K562 (cell line): Measurements from ENCODE around the gene SYT7. TPM values are rescaled to one million over a fixed set of nuclear protein-coding genes. Genes with fewer than 3 reads are reported as not detected.
A peak's percentile ranks its signal among the peaks of the same experiment; 100 is the strongest.

Source experiments
- CHD4 ChIP-seq: fragments of 200-600 bp; sonication (generic); IDR thresholded peaks from 3 replicates; pipeline ENCODE4 v1.6.1; 2012; ENCODE audit warnings: low read depth, mild to moderate bottlenecking, mixed read lengths, low read length, inconsistent platforms; ENCODE audit not compliant: insufficient read depth, insufficient replicate concordance, poor library complexity, severe bottlenecking
- CTCF ChIP-seq, 3 experiments: IDR thresholded peaks in 2 of 3; conservative IDR thresholded peaks in 1 of 3; 2 replicates each; pipeline ENCODE4 v1.5.1; 2011 to 2012; ENCODE audit warnings: low read length in 3 of 3, mild to moderate bottlenecking in 3 of 3, control low read depth in 2 of 3, improper control_type of control experiment in 1 of 3, inconsistent platforms in 1 of 3, low read depth in 1 of 3, mixed read lengths in 1 of 3, moderate library complexity in 1 of 3; ENCODE audit not compliant: insufficient read depth in 2 of 3
- EGR1 ChIP-seq: fragments of 450-650 bp; conservative IDR thresholded peaks from 2 replicates; pipeline ENCODE4 v1.6.1; 2017; ENCODE audit warnings: mild to moderate bottlenecking
- HLTF ChIP-seq: fragments of 450-650 bp; IDR thresholded peaks from 2 replicates; pipeline ENCODE4 v1.6.1; 2016
- MLLT1 ChIP-seq, 2 experiments: fragments of 450-650 bp; IDR thresholded peaks; 2 replicates each; pipeline ENCODE4 v1.6.1; 2016
- PHB ChIP-seq: fragments of 250-450 bp; sonication (Bioruptor Pico); IDR thresholded peaks from 2 replicates; pipeline ENCODE4 v1.5.0; 2021
- RAD21 ChIP-seq, 2 experiments: fragments of 250-450 bp in 1 of 2; fragments of 450-650 bp in 1 of 2; sonication (Bioruptor Pico) in 1 of 2; formaldehyde crosslinking in 1 of 2; IDR thresholded peaks in 1 of 2; conservative IDR thresholded peaks in 1 of 2; 2 replicates each; pipeline versions ENCODE4 v1.4.0 to v1.8.0; 2020 to 2022; ENCODE audit warnings: mild to moderate bottlenecking in 2 of 2, moderate library complexity in 1 of 2
- REST ChIP-seq, 2 experiments: fragments of 450-650 bp; formaldehyde crosslinking in 1 of 2; IDR thresholded peaks; 2 replicates each; pipeline versions ENCODE4 v1.4.0 to v1.6.1; 2014 to 2020; ENCODE audit warnings: mild to moderate bottlenecking in 2 of 2, borderline replicate concordance in 1 of 2, low read depth in 1 of 2
- SMC3 ChIP-seq: conservative IDR thresholded peaks from 2 replicates; pipeline ENCODE4 v1.6.1; 2011; ENCODE audit warnings: low read depth, low read length, improper control_type of control experiment; ENCODE audit not compliant: insufficient read depth
- STAG1 ChIP-seq: sonication (generic); formaldehyde crosslinking; IDR thresholded peaks from 2 replicates; pipeline ENCODE4 v1.5.0; 2020; ENCODE audit warnings: missing genetic modification reagents, borderline replicate concordance
- TFAP4 ChIP-seq: sonication (generic); formaldehyde crosslinking; IDR thresholded peaks from 2 replicates; pipeline ENCODE4 v1.8.0; 2022; ENCODE audit warnings: missing genetic modification reagents, mild to moderate bottlenecking, moderate library complexity, borderline replicate concordance
- XRCC5 ChIP-seq: fragments of 200-400 bp; formaldehyde crosslinking; IDR thresholded peaks from 2 replicates; pipeline ENCODE4 v1.6.1; 2017; ENCODE audit warnings: low read depth, mild to moderate bottlenecking, low read length
- polyA plus RNA-seq, 8 experiments: library from polyadenylated mRNA; depleted of rRNA in 4 of 8; stranded (reverse) in 5 of 8; unstranded in 3 of 8; fragments of >200 nt; fragmentation: Nextera tagmentation in 2 of 8; fragmentation: Illumina TruSeq in 1 of 8; extraction: Ambion mirVana in 2 of 8; extraction: Trizol in 1 of 8; gene quantifications; 2 replicates each; pipeline versions ENCODE4 v1.2.1 to v1.2.3, GENCODE V29; 2011 to 2014; ENCODE audit warnings: inconsistent platforms in 1 of 8, missing spikeins in 1 of 8
- total RNA-seq, 7 experiments: library from RNA; depleted of rRNA in 6 of 7; stranded (reverse); fragments of >200 nt in 6 of 7; fragmentation: Illumina TruSeq in 2 of 7; extraction: Trizol in 2 of 7; gene quantifications; 2 replicates each; pipeline versions ENCODE4 v1.2.1 to v1.2.3, GENCODE V29; 2011 to 2021; ENCODE audit warnings: low replicate concordance in 1 of 7

The SYT7 gene
- total and polyA plus RNA-seq, 9 of the 15 experiments (the other 6 are each of a cell fraction or from before 2014, with no cell fraction given), result 0.01 to 0.51 (median 0.16) TPM; not detected in 1

GRCh38 chr11:61532134-61533038 lies 48.5 kb downstream of the SYT7 start (continued):
- TF ChIP-seq REST (IDR thresholded peaks at IDR 0.05; ENCODE audit: borderline replicate concordance) (peak; percentile 38; the same call in 1 of the 2 replicates), REST (CRISPR knock-in tag; IDR thresholded peaks at IDR 0.05; ENCODE audit: low read depth) (no peak), XRCC5 (0 out of 2 replicates have a peak, but pooled peaks have one; percentile 65), CTCF (IDR thresholded peaks at IDR 0.05 in 2 of 3, conservative IDR thresholded peaks at IDR 0.05 in 1 of 3; ENCODE audit: insufficient read depth in 2 of 3, low read depth in 1 of 3, low read length in 3 of 3) (peak; percentile 86 to 95 (median 90)), SMC3 (peak; percentile 60), PHB (CRISPR knock-in tag) (no peak), EGR1 (peak; percentile 26; the same call in 1 of the 2 replicates), HLTF (no peak), MLLT1 (IDR thresholded peaks at IDR 0.05) (no peak), RAD21 (CRISPR knock-in tag; conservative IDR thresholded peaks at IDR 0.05 in 1 of 2, IDR thresholded peaks at IDR 0.05 in 1 of 2) (peak; percentile 19 to 61; a peak in 2 of 4 replicates), CHD4 (no peak), TFAP4 (peak; percentile 36; the same call in 1 of the 2 replicates), STAG1 (CRISPR knock-in tag) (peak; percentile 44; the same call in 1 of the 2 replicates)
